ENCODE results near the gene BAIAP2.

Gene BAIAP2

GRCh38 chr17:81159611-81160265 lies 124.8 kb downstream of the BAIAP2 start:
- TF ChIP-seq CTCF (IDR thresholded peaks at IDR 0.05; ENCODE audit: poor library complexity, severe bottlenecking), result no peak
- ATAC-seq (ENCODE audit: low read depth) (no peak), DNase-seq (ENCODE audit: low spot score) (no peak)
- Histone ChIP-seq H3K4me3 (ENCODE audit: severe bottlenecking) (no peak overlapping the region), H3K4me1 (ENCODE audit: insufficient read depth, poor library complexity, severe bottlenecking) (no peaks in the 10 kb centered on the region), H3K36me3 (ENCODE audit: low read depth) (no peaks in the 10 kb centered on the region), H3K9me3 (ENCODE audit: severe bottlenecking) (no peaks in the 10 kb centered on the region), H3K27ac (ENCODE audit: poor library complexity, severe bottlenecking) (no peak overlapping the region), H3K27me3 (ENCODE audit: insufficient read depth, poor library complexity, severe bottlenecking) (peaks cover 10% of the 10 kb centered on the region)

GRCh38 chr17:81160306-81160705 lies 125.4 kb downstream of the BAIAP2 start:
- H3K27me3 ChIP-seq (ENCODE audit: insufficient read depth, poor library complexity, severe bottlenecking), result peaks cover 15% of the 10 kb centered on the region

GRCh38 chr17:81160747-81161453 lies 125.9 kb downstream of the BAIAP2 start:
- no peak overlapping the region for H3K27ac ChIP-seq (ENCODE audit: poor library complexity, severe bottlenecking)
- DNase-seq (ENCODE audit: low spot score) (no peak), ATAC-seq (ENCODE audit: low read depth) (no peak)
- no peaks in the 10 kb centered on the region for H3K4me1 ChIP-seq (ENCODE audit: insufficient read depth, poor library complexity, severe bottlenecking)
- no peaks in the 10 kb centered on the region for H3K9me3 ChIP-seq (ENCODE audit: severe bottlenecking)
- TF ChIP-seq CTCF (IDR thresholded peaks at IDR 0.05; ENCODE audit: poor library complexity, severe bottlenecking), result no peak
- H3K27me3 ChIP-seq (ENCODE audit: insufficient read depth, poor library complexity, severe bottlenecking), result peaks cover 21% of the 10 kb centered on the region
- H3K36me3 ChIP-seq (ENCODE audit: low read depth), result no peaks in the 10 kb centered on the region
- no peak overlapping the region for H3K4me3 ChIP-seq (ENCODE audit: severe bottlenecking)

More at GRCh38 chr17:81160306-81160705, 125.4 kb downstream of the BAIAP2 start:
- DNase-seq (ENCODE audit: low spot score) (no peak), ATAC-seq (ENCODE audit: low read depth) (no peak)
- Histone ChIP-seq H3K4me1 (ENCODE audit: insufficient read depth, poor library complexity, severe bottlenecking) (no peaks in the 10 kb centered on the region), H3K9me3 (ENCODE audit: severe bottlenecking) (no peaks in the 10 kb centered on the region), H3K27ac (ENCODE audit: poor library complexity, severe bottlenecking) (no peak overlapping the region), H3K36me3 (ENCODE audit: low read depth) (no peaks in the 10 kb centered on the region), H3K4me3 (ENCODE audit: severe bottlenecking) (no peak overlapping the region)
- TF ChIP-seq CTCF (IDR thresholded peaks at IDR 0.05; ENCODE audit: poor library complexity, severe bottlenecking), result no peak

- Histone ChIP-seq H3K9me3 (ENCODE audit: severe bottlenecking) (no peaks in the 10 kb centered on the region), H3K27ac (ENCODE audit: poor library complexity, severe bottlenecking) (no peak overlapping the region), H3K4me1 (ENCODE audit: insufficient read depth, poor library complexity, severe bottlenecking) (no peaks in the 10 kb centered on the region), H3K36me3 (ENCODE audit: low read depth) (no peaks in the 10 kb centered on the region), H3K27me3 (ENCODE audit: insufficient read depth, poor library complexity, severe bottlenecking) (peaks cover 22% of the 10 kb centered on the region), H3K4me3 (ENCODE audit: severe bottlenecking) (no peak overlapping the region)
- TF ChIP-seq CTCF (IDR thresholded peaks at IDR 0.05; ENCODE audit: poor library complexity, severe bottlenecking), result no peak
- DNase-seq (ENCODE audit: low spot score) (peak; percentile 75), ATAC-seq (ENCODE audit: low read depth) (no peak)
Observed at GRCh38 chr17:81161536-81161935, 126.6 kb downstream of the BAIAP2 start.

GRCh38 chr17:81161972-81162371 lies 127.0 kb downstream of the BAIAP2 start:
- Histone ChIP-seq H3K27me3 (ENCODE audit: insufficient read depth, poor library complexity, severe bottlenecking) (peaks cover 27% of the 10 kb centered on the region), H3K4me3 (ENCODE audit: severe bottlenecking) (no peak overlapping the region), H3K27ac (ENCODE audit: poor library complexity, severe bottlenecking) (no peak overlapping the region)

More at GRCh38 chr17:81161972-81162371, 127.0 kb downstream of the BAIAP2 start:
- H3K9me3 ChIP-seq (ENCODE audit: severe bottlenecking), result no peaks in the 10 kb centered on the region
- DNase-seq (ENCODE audit: low spot score) (no peak), ATAC-seq (ENCODE audit: low read depth) (no peak)
- H3K36me3 ChIP-seq (ENCODE audit: low read depth), result no peaks in the 10 kb centered on the region
- no peaks in the 10 kb centered on the region for H3K4me1 ChIP-seq (ENCODE audit: insufficient read depth, poor library complexity, severe bottlenecking)
- TF ChIP-seq CTCF (IDR thresholded peaks at IDR 0.05; ENCODE audit: poor library complexity, severe bottlenecking), result no peak
